Activated CD8-positive, alpha-beta memory T cell treated with anti-CD3 and anti-CD28 coated beads, Interleukin-2, amount 10 ng/mL, durations not matched to agents 7 days and 5 days (primary cell): ENCODE results near the gene ATXN1. TPM values are rescaled to one million over a fixed set of nuclear protein-coding genes. Genes with fewer than 3 reads are reported as not detected.

ENCODE experiments used
- ATAC-seq: fragments of 150-1000 bp; cut with Tn5 transposase; one replicate; pipeline ENCODE4 v1.10.0; 2021; ENCODE audit warnings: moderate library complexity
- CTCF ChIA-PET: fragments of 350-600 bp; sonication (Branson Sonifier 250); formaldehyde crosslinking; loops from one replicate; lab custom pipeline; 2021; ENCODE audit warnings: antibody characterized with exemption; lab: Charles Lee
- DNase-seq: peaks from one replicate; pipeline ENCODE4 v3.0.0-alpha.2; 2020
- H3K27ac Mint-ChIP-seq: one replicate; pipeline ENCODE4 v1.8.0; 2021; ENCODE audit warnings: mild to moderate bottlenecking, mixed read lengths
- H3K27me3 Mint-ChIP-seq: one replicate; pipeline ENCODE4 v1.8.0; 2021; ENCODE audit warnings: mixed read lengths
- H3K36me3 Mint-ChIP-seq: one replicate; pipeline ENCODE4 v1.8.0; 2021; ENCODE audit warnings: mild to moderate bottlenecking, mixed read lengths
- H3K4me1 Mint-ChIP-seq: one replicate; pipeline ENCODE4 v1.8.0; 2021; ENCODE audit warnings: mixed read lengths
- H3K4me3 Mint-ChIP-seq: one replicate; pipeline ENCODE4 v1.8.0; 2021; ENCODE audit warnings: mild to moderate bottlenecking, moderate library complexity, mixed read lengths
- H3K9me3 Mint-ChIP-seq: one replicate; pipeline ENCODE4 v1.8.0; 2022; ENCODE audit warnings: low read depth, mixed read lengths
- total RNA-seq, 2 experiments: library from RNA; stranded (reverse); gene quantifications; one replicate each; pipeline ENCODE4 v1.2.3, GENCODE V29; 2021

Gene ATXN1
- total RNA-seq, 2 experiments from 2014 or later, result 84.6 to 117 TPM

- Mint-ChIP-seq H3K4me1 (peaks cover 77% of the 10 kb centered on the region), H3K27ac (peak overlapping the region; percentile 93), H3K27me3 (no peaks in the 10 kb centered on the region), H3K9me3 (no peaks in the 10 kb centered on the region), H3K36me3 (peaks cover 28% of the 10 kb centered on the region), H3K4me3 (peak overlapping the region; percentile 58)
- ATAC-seq (no peak), DNase-seq (no peak)
- CTCF ChIA-PET, result interaction anchor here (0.7 to 5.4 kb wide), 5 partner anchors 11 to 40 kb away, joined by 3 to 29 read pairs (median 4); partner anchors contain the start of gene ATXN1
Measured at GRCh38 chr6:16728513-16729182, 32.6 kb downstream of the ATXN1 start.

GRCh38 chr6:16727996-16728395 is 33.3 kb downstream of the ATXN1 start:
- Mint-ChIP-seq H3K27me3 (no peaks in the 10 kb centered on the region), H3K9me3 (no peaks in the 10 kb centered on the region), H3K27ac (peak overlapping the region; percentile 93), H3K36me3 (peaks cover 25% of the 10 kb centered on the region), H3K4me1 (peaks cover 71% of the 10 kb centered on the region), H3K4me3 (no peak overlapping the region)
- CTCF ChIA-PET, result interaction anchor here (0.7 to 5.4 kb wide), 6 partner anchors 10 to 41 kb away, joined by 3 to 29 read pairs (median 4); partner anchors contain the start of gene ATXN1
- DNase-seq, result no peak
- no peak for ATAC-seq

GRCh38 chr6:16725145-16725864 is 36.0 kb downstream of the ATXN1 start:
- H3K36me3 Mint-ChIP-seq, result peaks cover 21% of the 10 kb centered on the region
- CTCF ChIA-PET, result interaction anchor here (0.5 to 1.5 kb wide), 5 partner anchors 9 to 36 kb away, joined by 3 to 10 read pairs (median 4); partner anchors contain the start of gene ATXN1
- no peak overlapping the region for H3K4me3 Mint-ChIP-seq
- no peaks in the 10 kb centered on the region for H3K9me3 Mint-ChIP-seq
- peaks cover 48% of the 10 kb centered on the region for H3K4me1 Mint-ChIP-seq
- DNase-seq (no peak), ATAC-seq (no peak)
- no peak overlapping the region for H3K27ac Mint-ChIP-seq
- H3K27me3 Mint-ChIP-seq, result no peaks in the 10 kb centered on the region

DNA sequence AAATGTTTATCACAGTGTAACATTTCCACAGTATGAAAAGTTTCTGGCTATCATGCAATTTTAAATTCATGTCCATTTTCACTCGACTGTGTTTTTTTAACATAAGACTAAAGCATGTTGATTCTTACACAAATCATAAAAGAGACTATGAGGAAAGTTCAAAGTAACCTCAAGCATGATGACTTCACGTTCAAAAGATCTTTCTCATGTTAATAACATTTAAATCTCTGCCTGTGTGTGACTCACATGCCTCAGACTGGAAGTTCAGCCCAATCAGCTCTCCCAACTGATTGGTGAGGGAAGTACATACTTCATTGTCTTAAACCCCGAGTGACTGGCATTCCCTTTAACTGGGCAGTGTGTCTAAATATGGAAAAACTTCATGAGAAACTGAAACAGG is 37.4 kb downstream of the ATXN1 start:
- CTCF ChIA-PET, result interaction anchor here (1.2 kb wide), 1 partner anchor 10 kb away, joined by 4 read pairs; no protein-coding TSS in a partner anchor
- Mint-ChIP-seq H3K27me3 (no peaks in the 10 kb centered on the region), H3K27ac (no peak overlapping the region), H3K36me3 (peaks cover 18% of the 10 kb centered on the region), H3K4me3 (no peak overlapping the region), H3K9me3 (no peaks in the 10 kb centered on the region), H3K4me1 (peaks cover 37% of the 10 kb centered on the region)
- ATAC-seq, result no peak
- DNase-seq, result no peak

GRCh38 chr6:16723402-16723801 is 37.9 kb downstream of the ATXN1 start:
- Mint-ChIP-seq H3K36me3 (peaks cover 17% of the 10 kb centered on the region), H3K4me1 (peaks cover 36% of the 10 kb centered on the region), H3K4me3 (no peak overlapping the region), H3K27me3 (no peaks in the 10 kb centered on the region), H3K27ac (no peak overlapping the region), H3K9me3 (no peaks in the 10 kb centered on the region)
- DNase-seq, result no peak
- CTCF ChIA-PET, result interaction anchor here (1.2 kb wide), 1 partner anchor 9 kb away, joined by 4 read pairs; no protein-coding TSS in a partner anchor
- ATAC-seq, result no peak

GRCh38 chr6:16722630-16723029 is 38.6 kb downstream of the ATXN1 start:
- Mint-ChIP-seq H3K27me3 (no peaks in the 10 kb centered on the region), H3K9me3 (no peaks in the 10 kb centered on the region), H3K4me1 (peaks cover 30% of the 10 kb centered on the region), H3K4me3 (no peak overlapping the region), H3K27ac (no peak overlapping the region), H3K36me3 (peaks cover 17% of the 10 kb centered on the region)
- DNase-seq, result no peak
- CTCF ChIA-PET, result no interaction called here
- no peak for ATAC-seq

GRCh38 chr6:16721977-16722376 is 39.3 kb downstream of the ATXN1 start:
- Mint-ChIP-seq H3K4me1 (peaks cover 30% of the 10 kb centered on the region), H3K27me3 (no peaks in the 10 kb centered on the region)

DNA sequence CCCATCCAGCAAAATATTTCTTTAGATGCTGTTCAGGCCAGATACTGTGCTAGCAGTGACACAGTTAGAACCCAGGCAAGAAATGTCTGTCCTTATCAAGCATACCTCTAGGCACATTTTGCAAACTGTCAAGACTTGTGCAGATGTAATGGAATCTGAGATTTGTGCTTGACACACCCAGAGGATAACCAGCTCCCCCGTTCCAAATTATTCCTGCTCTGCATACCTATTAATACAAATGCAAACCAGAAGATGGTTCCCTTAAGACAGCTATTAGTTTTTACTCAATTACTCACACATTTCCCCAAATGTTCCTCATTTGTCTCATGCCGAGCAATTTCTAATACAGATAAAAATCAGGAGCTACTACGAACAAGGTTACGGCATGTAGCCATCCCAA is 40.4 kb downstream of the ATXN1 start:
- Mint-ChIP-seq H3K9me3 (no peaks in the 10 kb centered on the region), H3K27me3 (no peaks in the 10 kb centered on the region), H3K4me3 (no peak overlapping the region), H3K4me1 (peaks cover 38% of the 10 kb centered on the region), H3K36me3 (peaks cover 29% of the 10 kb centered on the region), H3K27ac (no peak overlapping the region)
- ATAC-seq (no peak), DNase-seq (no peak)
- CTCF ChIA-PET, result interaction anchor here (1.9 kb wide), 1 partner anchor 11 kb away, joined by 7 read pairs; no protein-coding TSS in a partner anchor

More at GRCh38 chr6:16721977-16722376, 39.3 kb downstream of the ATXN1 start:
- Mint-ChIP-seq H3K4me3 (no peak overlapping the region), H3K36me3 (peaks cover 22% of the 10 kb centered on the region), H3K9me3 (no peaks in the 10 kb centered on the region), H3K27ac (no peak overlapping the region)
- ATAC-seq (no peak), DNase-seq (no peak)
- CTCF ChIA-PET, result interaction anchor here (1.9 kb wide), 1 partner anchor 10 kb away, joined by 7 read pairs; no protein-coding TSS in a partner anchor

GRCh38 chr6:16719488-16719887 is 41.8 kb downstream of the ATXN1 start:
- H3K9me3 Mint-ChIP-seq, result no peaks in the 10 kb centered on the region
- ATAC-seq, result no peak
- H3K36me3 Mint-ChIP-seq, result peaks cover 27% of the 10 kb centered on the region
- no peak overlapping the region for H3K27ac Mint-ChIP-seq
- H3K4me1 Mint-ChIP-seq, result peaks cover 32% of the 10 kb centered on the region
- no peak for DNase-seq
- H3K27me3 Mint-ChIP-seq, result no peaks in the 10 kb centered on the region
- CTCF ChIA-PET, result no interaction called here
- H3K4me3 Mint-ChIP-seq, result no peak overlapping the region

DNA sequence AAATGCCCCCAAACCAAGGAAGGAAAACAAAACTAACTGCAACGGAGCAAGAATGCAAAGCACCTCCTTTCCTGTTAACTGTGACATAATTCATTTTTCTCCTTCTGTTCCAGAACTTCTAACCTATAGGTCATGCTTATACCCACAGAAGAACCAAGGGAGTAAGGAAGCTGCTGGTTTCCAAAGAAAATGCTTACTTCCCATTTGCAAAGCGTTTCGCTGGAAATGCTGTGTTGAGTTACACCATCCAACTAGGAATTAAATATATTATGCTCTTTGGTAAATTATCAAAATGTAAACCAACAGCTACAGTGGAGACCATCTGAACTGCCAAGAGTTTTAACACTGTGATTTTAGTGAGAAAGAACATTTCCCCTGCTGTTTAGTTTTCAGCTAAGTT is 42.9 kb downstream of the ATXN1 start:
- no peak for DNase-seq
- ATAC-seq, result no peak
- H3K9me3 Mint-ChIP-seq, result no peaks in the 10 kb centered on the region
- no peaks in the 10 kb centered on the region for H3K27me3 Mint-ChIP-seq
- peaks cover 29% of the 10 kb centered on the region for H3K36me3 Mint-ChIP-seq
- peaks cover 34% of the 10 kb centered on the region for H3K4me1 Mint-ChIP-seq
- CTCF ChIA-PET, result interaction anchor here (1.4 kb wide), 1 partner anchor 10 kb away, joined by 3 read pairs; no protein-coding TSS in a partner anchor
- no peak overlapping the region for H3K4me3 Mint-ChIP-seq
- H3K27ac Mint-ChIP-seq, result no peak overlapping the region

DNA sequence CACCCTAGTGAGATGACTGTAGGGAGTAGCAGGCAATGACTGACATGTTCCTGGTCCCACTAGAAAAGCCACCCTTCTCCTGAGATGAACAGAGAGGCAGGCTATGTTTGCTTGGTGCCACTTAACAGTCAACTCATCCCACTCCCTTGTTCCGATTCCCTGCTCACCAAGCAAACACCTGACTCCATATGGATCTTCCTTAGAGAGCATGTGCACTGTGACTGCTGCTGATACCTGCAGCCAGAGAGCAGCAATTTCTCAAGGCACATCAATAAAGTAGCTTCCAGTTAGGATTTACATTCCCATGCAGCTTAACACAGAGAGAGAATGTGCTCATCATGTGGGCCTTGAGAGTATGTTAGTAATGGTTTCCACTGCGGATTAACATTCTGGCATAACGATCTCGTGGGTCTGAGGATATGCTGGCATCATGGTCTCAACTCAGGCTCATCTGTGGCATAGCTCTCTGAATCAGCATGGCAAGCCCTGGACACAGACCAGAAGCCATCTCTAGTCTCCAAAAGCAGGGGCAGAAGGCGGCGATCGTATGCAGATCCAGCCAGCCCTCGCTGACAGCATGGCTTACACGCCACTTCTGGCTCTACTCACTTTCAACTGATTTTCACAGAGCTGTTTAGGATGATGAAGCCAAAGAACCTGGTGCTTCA is 43.9 kb downstream of the ATXN1 start:
- CTCF ChIA-PET, result interaction anchor here (1.4 kb wide), 1 partner anchor 11 kb away, joined by 3 read pairs; no protein-coding TSS in a partner anchor

DNA sequence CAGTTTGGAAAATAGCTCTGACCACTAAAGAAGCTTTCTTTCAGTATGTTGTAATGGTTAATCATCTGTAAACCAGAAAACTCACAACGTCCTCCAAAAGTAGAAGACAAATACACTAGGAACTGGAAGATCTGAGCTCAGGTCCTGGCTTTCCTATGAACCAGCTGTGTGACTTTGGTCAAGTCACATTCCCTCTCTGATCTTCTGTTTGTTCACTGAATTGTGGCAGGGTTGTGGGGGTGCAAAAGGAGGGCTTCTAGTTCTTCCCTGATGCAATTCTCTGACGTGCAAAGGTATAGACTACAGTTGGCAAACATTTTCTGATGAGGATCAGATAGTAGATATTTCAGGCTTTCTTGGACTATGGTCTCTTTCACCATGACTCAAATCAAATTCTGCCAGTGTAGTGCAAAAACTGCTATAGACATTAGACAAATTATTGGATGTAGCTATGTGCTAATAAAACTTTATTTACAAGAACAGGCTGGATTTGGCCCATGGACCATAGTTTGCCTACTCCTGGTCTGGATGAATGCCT is 44.9 kb downstream of the ATXN1 start:
- Mint-ChIP-seq H3K4me3 (no peak overlapping the region), H3K27me3 (no peaks in the 10 kb centered on the region), H3K27ac (no peak overlapping the region), H3K4me1 (peaks cover 50% of the 10 kb centered on the region), H3K9me3 (no peaks in the 10 kb centered on the region), H3K36me3 (peaks cover 27% of the 10 kb centered on the region)
- no peak for DNase-seq
- no peak for ATAC-seq
- CTCF ChIA-PET, result interaction anchor here (1.0 to 1.4 kb wide), 4 partner anchors 9 to 46 kb away, joined by 3 to 4 read pairs (median 3); no protein-coding TSS in a partner anchor

More for the DNA sequence above, 43.9 kb downstream of the ATXN1 start:
- Mint-ChIP-seq H3K27ac (no peak overlapping the region), H3K4me1 (peaks cover 43% of the 10 kb centered on the region), H3K9me3 (no peaks in the 10 kb centered on the region), H3K36me3 (peaks cover 28% of the 10 kb centered on the region), H3K27me3 (no peaks in the 10 kb centered on the region), H3K4me3 (no peak overlapping the region)
- ATAC-seq, result no peak
- DNase-seq, result no peak
